Activated naive CD4-positive, alpha-beta T cell (primary cell): ENCODE measurements around the gene TBC1D5.
"Not testable (repeated sequence)": the region's sequence is repeated elsewhere in the genome, so short reads cannot be mapped to it uniquely, and the experiment has no call there.

ENCODE experiments used
- DNase-seq, 4 experiments: peaks; one replicate each; lab custom pipeline; 2025; lab: John Stamatoyannopoulos, UW

The TBC1D5 gene

DNA sequence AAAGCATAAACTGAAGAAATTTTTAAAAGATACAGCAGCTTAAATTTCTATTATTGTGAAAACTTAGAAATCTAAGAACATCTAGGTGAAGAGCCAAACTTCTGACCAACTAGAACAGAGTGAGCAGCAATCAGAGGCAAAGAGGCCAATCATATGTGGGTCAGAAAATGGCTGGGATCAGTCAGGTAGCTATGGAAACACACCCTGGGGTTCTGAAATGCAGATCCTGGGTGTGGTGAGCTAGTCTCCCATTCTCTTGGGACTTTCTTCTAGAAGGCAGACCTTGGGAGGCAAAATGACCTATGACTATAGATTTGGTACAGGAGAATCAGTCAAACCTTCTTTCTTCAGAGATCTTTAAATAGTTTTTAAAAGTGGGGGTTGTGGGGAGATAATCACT is 385.8 kb downstream of the TBC1D5 start:
- no peak for DNase-seq

DNA sequence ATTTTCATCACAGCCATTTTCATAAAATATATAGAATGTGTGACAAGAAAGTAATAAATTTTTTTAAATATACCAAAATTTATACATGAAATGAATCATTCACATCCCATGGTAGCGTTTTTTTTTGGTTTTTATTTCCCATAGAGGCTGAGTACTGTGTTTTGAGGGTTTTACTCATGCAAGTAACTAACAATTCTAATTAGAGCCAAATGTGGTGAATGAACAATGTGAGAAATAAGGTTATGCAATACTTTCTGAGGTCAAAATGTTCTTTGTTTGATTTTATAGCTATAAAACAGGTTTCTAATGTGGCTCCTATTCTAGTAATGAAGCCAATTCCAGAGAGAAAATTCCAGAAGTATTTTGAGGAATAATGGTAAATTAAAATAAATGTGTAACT is 386.8 kb downstream of the TBC1D5 start:
- no peak for DNase-seq

DNA sequence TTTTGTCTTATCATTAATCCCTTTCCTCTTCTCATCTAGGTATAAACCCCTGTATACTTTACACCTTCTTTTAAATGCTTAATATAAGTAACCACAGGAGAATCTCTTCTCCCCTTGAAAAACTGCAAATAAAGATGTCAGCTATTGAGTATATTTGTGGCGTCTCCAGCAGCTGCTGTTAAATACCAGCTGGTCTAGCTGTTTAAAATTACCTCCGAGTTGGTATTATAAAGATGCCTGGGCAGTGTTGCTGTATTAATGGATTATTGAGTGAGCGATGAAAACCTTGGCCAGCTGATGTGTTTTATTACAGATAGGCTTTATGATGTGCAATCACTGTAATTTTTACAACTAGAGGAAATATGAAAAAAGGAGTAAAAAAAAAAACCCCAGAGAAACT is 388.1 kb downstream of the TBC1D5 start:
- DNase-seq = no peak

- no peak for DNase-seq
Observed at GRCh38 chr3:17352620-17353019, 389.8 kb downstream of the TBC1D5 start.

DNA sequence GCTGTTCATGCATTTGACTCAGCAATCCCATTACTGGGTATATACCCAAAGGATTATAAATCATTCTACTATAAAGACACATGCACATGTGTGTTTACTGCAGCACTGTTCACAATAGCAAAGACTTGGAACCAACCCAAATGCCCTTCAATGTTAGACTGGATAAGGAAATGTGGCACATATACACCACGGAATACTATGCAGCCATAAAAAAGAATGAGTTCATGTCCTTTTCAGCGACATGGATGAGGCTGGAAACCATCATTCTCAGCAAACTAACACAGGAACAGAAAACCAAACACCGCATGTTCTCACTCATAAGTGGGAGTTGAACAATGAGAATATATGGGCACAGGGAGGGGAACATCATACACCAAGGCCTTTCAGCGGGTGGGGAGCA is 391.2 kb downstream of the TBC1D5 start:
- not testable (repeated sequence) for DNase-seq

DNA sequence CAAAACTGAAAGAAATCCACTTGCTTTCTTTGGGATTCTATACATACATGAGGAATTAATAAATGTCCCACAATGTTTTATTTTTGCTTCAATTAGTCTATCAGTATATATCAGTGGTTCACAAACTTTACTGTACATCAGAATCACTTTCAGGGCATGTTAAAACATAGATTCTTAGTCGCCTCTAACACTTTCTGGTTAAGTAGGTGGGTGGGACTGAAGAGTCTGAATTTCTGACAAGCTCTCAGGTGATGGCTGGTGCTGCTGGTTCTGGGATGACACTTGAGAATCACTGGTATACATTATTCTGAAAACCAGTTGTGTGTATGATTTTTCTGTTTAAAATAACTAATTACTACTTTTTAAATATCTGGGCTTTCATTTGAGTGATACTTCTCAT is 393.3 kb downstream of the TBC1D5 start:
- no peak for DNase-seq

DNA sequence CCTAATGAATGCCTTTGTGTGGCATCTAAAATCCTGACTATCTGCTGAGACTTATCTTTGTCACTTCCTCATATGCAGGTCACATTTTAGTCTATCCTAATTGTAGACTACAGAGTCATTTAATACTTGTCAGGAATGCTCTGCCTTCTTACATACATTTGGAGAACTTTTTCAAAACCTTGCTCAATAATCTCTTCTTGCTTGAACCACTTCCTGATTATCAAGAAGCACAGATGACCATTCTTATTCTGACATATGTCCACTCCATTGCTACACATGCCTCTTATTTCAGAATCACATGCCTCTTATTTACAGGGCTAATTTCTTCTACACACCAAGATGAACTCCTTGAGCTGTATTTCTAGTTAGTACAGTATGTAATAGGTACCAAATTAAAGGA is 400.3 kb downstream of the TBC1D5 start:
- no peak for DNase-seq

GRCh38 chr3:17340693-17341092 is 401.7 kb downstream of the TBC1D5 start:
- DNase-seq = no peak

GRCh38 chr3:17340261-17340660 is 402.2 kb downstream of the TBC1D5 start:
- DNase-seq = no peak

- DNase-seq = no peak
Observed at GRCh38 chr3:17339132-17339575, 403.3 kb downstream of the TBC1D5 start.

DNA sequence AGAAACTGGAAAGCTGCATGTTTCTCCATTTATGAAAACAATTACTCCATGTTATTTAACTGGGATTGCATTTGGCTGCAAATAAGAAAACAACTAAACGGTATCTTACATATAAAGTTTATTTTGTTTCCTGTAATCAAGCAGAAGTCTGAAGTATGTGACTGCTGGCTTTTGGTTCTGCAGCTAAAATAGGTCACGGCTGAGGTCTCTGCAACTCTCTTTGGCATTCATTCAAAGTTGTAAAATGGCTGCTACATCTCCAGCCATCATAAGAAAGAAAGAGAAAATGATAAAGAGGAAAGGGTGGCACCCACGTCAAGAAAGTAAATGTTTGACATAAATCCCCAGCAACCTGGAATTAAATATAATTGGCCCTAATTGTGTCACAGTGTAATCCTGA is 406.1 kb downstream of the TBC1D5 start:
- DNase-seq = no peak

- no peak for DNase-seq
Observed at GRCh38 chr3:17333893-17334292, 408.5 kb downstream of the TBC1D5 start.

DNA sequence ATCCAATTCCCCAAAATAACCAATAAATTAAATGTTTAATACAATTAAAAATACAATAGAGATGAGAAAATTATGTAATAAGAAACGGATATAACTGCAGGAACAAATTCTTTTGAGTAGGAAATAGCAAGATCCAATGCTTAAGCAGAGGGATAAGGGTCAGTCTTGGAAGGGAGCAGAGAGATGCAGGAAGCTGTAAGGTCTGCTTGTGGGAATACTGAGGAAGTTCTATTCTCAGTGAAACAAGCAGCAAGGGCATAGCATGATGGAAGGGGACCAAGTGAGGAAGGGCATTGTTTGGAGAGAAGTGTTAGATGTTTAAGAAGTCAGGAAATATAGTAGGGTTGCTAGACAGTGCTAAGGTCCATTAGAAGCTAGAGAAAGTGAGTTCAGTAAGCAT is 409.0 kb downstream of the TBC1D5 start:
- DNase-seq = no peak

GRCh38 chr3:17330660-17331059 is 411.8 kb downstream of the TBC1D5 start:
- no peak for DNase-seq

DNA sequence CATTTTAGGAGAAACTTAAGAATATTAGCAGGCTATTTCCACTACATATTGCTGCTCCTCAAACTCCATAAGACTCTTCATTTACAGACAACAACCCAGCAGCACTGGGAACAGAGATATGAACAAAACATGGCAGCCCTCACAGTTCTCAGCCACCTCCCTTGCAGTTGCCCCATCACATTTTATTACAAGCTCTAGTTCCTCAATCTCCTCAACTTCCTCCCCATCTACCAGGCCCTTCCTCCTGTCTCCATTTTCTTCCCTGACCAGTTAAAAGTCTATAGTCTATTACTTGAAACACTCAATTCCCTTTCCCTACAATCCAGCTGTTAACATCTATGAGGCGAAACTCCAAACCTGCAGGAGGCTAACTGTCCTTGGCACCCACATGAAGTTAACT is 412.5 kb downstream of the TBC1D5 start:
- no peak for DNase-seq

GRCh38 chr3:17322106-17322793 is 420.2 kb downstream of the TBC1D5 start:
- DNase-seq = no peak

GRCh38 chr3:17320266-17320665 is 422.2 kb downstream of the TBC1D5 start:
- DNase-seq = no peak

- no peak for DNase-seq
Observed at GRCh38 chr3:17315897-17316296, 426.5 kb downstream of the TBC1D5 start.

DNA sequence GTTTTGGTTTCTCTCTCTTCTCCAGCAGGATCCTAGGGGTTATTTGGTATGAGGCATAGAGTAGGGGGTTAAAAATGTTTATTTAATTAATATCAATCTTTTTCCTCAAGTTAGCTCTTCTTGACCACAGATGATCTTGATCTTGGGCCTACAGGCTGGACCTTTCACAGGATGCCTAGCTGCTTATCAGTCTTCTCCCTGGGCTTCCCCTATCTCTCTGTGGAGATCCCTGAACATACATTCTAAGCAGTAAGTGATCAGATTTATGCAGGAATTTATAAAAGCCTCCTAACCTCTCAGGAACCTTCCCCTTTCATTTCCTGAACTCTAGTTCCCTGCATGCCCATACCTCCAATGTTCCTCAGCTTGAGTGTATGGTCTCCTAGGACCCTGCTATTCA is 428.3 kb downstream of the TBC1D5 start:
- no peak for DNase-seq

- DNase-seq = no peak
Observed at GRCh38 chr3:17313746-17314145, 428.7 kb downstream of the TBC1D5 start.

GRCh38 chr3:17310983-17311382 is 431.4 kb downstream of the TBC1D5 start:
- no peak for DNase-seq

DNA sequence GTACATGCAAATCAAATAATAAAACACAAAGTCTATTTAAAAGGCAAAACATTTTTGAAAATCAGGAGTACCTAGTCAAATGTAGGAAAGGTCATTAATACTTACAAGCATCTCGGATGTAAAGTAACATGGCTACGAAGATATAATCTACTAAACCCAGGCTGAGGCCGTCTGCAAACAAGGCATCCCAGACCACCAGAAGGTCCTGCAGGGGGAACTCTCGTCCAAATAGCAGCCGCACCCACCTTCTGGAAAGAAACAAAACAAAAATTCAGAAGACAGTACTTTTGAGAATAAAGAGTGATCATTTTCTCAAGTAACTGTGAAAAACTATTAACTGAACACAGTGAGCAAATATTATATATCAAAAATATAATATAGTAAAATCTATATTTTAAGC is 434.5 kb downstream of the TBC1D5 start:
- DNase-seq = no peak

GRCh38 chr3:17307482-17307881 is 434.9 kb downstream of the TBC1D5 start:
- DNase-seq = no peak

GRCh38 chr3:17304969-17305368 is 437.5 kb downstream of the TBC1D5 start:
- no peak for DNase-seq
